ENCODE data around the gene HIRIP3.
A peak's percentile ranks its signal among the peaks of the same experiment; 100 is the strongest.

DNA sequence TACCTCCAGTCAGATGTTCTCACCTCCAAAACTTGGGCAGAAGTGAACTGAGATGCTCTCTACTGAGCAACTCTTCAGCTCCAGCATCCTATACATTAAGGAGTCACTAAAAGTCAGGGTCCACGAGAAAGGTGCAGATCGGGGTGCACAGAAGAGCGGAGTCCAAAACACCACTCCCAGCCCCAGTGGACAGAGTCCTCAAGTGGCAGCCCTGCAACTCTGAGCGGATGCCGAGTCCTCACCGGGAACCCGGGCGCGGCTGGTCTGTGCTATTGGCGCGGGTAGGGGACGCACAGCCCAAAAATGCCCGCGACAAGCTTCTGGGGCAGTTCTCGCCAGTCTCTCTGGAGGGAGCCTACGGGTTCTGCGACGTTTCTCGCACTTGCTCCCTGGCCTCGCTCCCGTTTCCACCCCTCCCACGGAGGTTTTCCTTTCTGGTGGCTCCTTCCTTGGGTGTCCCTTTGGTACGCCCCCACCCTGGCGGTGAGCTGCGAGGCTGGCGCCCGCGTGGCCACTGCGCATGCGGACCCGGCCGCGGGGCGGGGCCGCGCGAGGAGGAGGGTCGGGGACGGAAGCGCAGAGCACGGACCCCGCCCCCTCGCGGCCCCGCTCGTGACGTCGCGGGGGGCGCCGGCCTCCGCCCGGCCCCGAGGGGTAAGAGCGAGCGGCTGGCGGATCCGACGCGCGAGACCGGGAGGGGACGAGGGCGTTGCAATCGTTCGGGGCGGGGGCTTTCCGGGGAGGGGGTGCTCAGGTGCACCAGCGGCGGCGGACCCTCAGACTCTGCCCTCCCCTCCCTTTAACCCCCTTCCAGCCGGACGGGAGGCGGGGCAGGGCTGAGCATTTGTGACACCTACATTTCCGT lies 33.7 kb downstream of the HIRIP3 start, which contains the start of gene TMEM219:
- TF ChIP-seq CTCF (IDR thresholded peaks at IDR 0.05) (peak; percentile 43 to 90 (median 83)), POLR2A (IDR thresholded peaks at IDR 0.05) (peak; percentile 55 to 56)
